22Rv1 (cell line): ENCODE measurements around the gene RAD23B.
"Not testable (repeated sequence)": the region's sequence is repeated elsewhere in the genome, so short reads cannot be mapped to it uniquely, and the experiment has no call there.

Experiments
- H3K27ac ChIP-seq: fragments of 450-650 bp; 2 replicates; pipeline ENCODE4 v1.5.1; 2017
- ZFX ChIP-seq: fragments of 450-650 bp; IDR thresholded peaks from 2 replicates; pipeline ENCODE4 v1.6.1; 2017; ENCODE audit warnings: antibody characterized with exemption, borderline replicate concordance
- TF ChIP-seq, protein P1 (sequence below): fragments of 450-650 bp; IDR thresholded peaks from 2 replicates; pipeline ENCODE4 v1.5.1; 2017; ENCODE audit warnings: mild to moderate bottlenecking

The RAD23B gene

DNA sequence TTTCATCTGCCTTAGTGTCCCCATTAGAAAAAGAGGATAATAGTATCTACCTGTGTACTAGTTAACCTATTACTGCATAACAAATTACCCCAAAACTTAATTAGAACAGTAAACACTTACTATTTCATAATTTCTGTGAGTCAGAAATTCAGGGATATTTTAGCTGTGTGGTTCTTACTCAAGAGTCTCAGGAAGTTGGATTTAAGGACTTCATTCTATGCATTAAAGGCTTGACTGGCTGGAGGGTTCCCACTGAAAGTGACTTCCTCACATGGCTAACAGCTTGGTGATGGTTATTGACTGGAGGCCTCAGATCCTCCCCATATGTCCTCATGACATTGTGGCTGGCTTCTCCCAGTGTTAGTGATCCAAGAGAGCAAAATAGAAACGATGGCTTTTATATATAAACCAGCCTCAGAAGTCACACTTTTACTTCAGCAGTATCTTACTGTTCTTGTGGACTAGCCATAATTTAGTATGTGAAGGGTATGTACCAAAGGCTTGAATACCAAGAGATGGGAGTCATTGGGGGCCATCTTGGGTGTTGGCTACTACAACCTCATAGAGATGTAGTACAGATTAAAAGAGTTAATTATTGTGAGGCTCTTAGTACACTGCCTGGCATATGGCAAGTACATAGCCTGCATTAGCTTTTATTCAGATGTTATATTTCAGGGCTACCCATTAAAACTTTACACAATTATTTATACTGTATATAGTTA is 9.9 kb downstream of the RAD23B start:
- H3K27ac ChIP-seq, result no peak overlapping the region
- no peak for TF ChIP-seq ZFX
- TF ChIP-seq, protein P1, sequence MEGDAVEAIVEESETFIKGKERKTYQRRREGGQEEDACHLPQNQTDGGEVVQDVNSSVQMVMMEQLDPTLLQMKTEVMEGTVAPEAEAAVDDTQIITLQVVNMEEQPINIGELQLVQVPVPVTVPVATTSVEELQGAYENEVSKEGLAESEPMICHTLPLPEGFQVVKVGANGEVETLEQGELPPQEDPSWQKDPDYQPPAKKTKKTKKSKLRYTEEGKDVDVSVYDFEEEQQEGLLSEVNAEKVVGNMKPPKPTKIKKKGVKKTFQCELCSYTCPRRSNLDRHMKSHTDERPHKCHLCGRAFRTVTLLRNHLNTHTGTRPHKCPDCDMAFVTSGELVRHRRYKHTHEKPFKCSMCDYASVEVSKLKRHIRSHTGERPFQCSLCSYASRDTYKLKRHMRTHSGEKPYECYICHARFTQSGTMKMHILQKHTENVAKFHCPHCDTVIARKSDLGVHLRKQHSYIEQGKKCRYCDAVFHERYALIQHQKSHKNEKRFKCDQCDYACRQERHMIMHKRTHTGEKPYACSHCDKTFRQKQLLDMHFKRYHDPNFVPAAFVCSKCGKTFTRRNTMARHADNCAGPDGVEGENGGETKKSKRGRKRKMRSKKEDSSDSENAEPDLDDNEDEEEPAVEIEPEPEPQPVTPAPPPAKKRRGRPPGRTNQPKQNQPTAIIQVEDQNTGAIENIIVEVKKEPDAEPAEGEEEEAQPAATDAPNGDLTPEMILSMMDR, result no peak

DNA sequence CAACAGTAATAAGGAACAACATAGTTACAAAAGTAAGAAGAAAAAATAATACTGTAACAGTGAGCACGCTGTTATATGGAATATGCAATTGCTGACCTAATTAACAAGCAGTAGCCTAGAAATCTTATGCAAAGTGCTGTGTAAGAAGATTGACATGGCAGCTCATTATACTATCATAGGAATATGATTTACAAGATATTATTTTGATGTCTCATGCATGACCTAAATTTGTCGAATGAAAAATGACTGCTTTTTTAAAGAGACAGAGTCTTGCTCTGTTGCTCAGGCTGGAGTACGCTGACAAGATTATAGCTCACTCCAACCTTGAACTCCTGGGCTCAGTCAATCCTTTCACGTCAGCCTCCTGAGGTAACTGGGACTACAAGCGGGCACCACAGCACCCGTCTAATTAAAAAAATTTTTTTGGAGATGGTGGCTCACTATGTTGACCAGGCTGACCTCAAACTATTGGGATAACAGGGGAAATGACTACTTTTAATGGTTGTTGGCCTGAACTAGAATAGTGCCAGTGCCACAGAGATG is 10.5 kb downstream of the RAD23B start:
- TF ChIP-seq, protein P1, result no peak
- no peak for TF ChIP-seq ZFX
- H3K27ac ChIP-seq, result no peak overlapping the region

DNA sequence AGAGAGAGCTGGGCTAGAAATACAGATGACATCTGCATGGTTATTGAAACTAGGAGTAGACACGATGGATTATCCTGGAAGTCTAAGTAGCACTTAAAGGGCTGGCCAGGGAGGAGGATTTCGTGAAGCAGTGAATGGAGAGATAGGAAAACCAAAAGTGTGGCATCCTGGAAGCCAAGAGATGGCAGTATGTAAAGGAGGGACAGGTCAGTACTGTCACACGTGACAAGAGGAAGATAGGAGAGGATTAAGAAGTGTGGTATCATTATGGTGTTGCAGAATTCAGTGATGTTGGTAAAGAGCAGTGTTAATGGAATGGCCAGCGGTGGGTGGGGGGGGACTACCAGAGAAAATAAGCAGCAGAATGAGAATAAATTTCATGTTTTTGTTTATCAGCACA is 11.7 kb downstream of the RAD23B start:
- TF ChIP-seq ZFX, result no peak
- TF ChIP-seq, protein P1, result no peak
- H3K27ac ChIP-seq, result no peak overlapping the region

DNA sequence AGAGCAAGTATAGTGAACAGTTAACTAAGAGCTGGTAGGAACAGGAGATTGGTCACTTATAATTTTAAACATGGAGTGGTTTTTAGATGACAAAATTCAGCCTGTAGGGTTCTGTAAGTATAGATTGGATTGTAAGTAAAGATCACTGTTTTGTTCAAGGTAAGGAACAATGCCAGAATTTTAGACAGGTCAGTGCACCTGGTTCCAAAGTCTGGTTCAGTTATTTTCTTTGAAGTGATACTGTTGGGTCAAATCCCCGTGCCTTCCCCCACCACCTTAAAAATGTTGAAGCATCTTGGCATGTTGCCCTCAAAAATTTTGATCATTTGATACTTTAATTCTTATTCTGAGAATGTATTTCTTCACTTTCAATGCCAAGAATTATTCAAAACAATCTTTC is 12.9 kb downstream of the RAD23B start:
- no peak overlapping the region for H3K27ac ChIP-seq
- TF ChIP-seq, protein P1, result no peak
- TF ChIP-seq ZFX, result no peak

DNA sequence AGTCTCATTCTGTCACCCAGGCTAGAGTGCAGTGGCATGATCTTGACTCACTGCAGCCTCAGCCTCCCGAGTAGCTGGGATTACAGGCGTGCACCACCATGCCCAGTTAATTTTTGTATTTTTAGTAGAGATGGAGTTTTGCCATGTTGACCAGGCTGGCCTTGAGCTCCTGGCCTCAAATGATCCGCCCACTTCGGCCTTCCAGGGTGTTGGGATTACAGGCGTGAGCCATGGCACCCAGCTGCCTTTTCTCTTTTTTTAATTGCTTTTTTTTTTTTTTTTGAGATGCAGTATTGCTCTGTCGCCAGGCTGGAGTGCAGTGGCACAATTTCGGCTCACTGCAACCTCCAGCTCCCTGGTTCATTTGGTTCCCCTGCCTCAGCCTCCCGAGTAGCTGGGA is 13.5 kb downstream of the RAD23B start:
- H3K27ac ChIP-seq, result not testable (repeated sequence)

DNA sequence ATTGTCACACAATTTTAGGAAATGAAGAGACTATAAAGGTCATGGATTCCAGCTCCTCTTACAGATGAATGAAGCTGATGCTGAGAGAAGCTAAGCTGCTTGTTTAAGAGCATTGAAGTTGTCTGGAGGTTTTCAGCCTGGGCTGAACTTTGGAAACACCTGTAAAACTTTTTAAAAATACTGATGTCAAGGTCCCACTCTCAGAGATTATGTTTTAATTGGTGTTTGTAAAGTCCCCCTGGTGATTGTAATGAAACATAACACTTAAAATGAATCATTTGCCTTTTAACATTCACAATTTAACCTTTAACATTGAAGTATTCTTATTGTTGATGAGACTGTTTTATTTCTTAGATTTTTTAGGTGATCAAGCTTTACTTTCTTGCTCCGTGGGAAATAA is 16.4 kb downstream of the RAD23B start:
- no peak overlapping the region for H3K27ac ChIP-seq
- no peak for TF ChIP-seq ZFX
- TF ChIP-seq, protein P1, result no peak

DNA sequence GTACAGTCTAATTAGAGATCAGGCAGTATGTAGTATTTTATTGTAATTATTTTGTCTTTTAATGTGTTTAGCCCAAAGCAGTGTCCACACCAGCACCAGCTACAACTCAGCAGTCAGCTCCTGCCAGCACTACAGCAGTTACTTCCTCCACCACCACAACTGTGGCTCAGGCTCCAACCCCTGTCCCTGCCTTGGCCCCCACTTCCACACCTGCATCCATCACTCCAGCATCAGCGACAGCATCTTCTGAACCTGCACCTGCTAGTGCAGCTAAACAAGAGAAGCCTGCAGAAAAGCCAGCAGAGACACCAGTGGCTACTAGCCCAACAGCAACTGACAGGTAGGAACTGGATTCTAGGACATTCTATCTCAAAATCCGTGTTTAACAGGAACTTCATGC is 23.2 kb downstream of the RAD23B start:
- no peak overlapping the region for H3K27ac ChIP-seq
- TF ChIP-seq, protein P1, result no peak
- no peak for TF ChIP-seq ZFX

DNA sequence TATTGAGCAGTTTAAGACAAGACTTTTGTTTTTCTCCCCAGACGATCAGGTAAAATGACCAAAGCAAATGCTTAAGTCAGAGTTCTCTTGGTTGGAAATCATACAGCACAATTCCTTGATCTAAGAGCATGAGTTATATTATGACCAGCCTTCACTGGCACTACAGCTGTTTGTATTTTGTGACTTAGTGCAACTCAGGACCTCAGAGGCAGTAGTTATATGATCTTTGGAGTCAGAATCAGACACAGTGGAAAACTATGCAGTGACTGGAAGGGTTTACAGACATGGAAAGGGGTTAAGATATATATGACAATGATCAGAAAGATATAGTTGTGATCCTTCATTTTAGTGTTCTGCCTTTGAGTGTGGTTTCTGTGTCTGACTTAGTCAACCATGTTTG is 24.3 kb downstream of the RAD23B start:
- H3K27ac ChIP-seq, result no peak overlapping the region
- TF ChIP-seq, protein P1, result no peak
